Esophagus squamous epithelium (tissue), 4 donors: Measurements from ENCODE around the gene EPN3.

Experiments
- POLR2A ChIP-seq, 4 donors: fragments of 450-650 bp; IDR thresholded peaks; one replicate each; pipeline ENCODE4 v1.6.1; 2017; ENCODE audit warnings: antibody characterized with exemption in 4 of 4, mild to moderate bottlenecking in 4 of 4, moderate library complexity in 3 of 4
- TF ChIP-seq, protein P1 (sequence below), 6 experiments: fragments of 450-650 bp in 4 of 6; fragments of 200-600 bp in 2 of 6; sonication (generic) in 2 of 6; IDR thresholded peaks; one replicate each; pipeline ENCODE4 v1.5.1; 2016 to 2019; ENCODE audit warnings: antibody characterized with exemption in 6 of 6, mild to moderate bottlenecking in 4 of 6, moderate library complexity in 4 of 6

DNA sequence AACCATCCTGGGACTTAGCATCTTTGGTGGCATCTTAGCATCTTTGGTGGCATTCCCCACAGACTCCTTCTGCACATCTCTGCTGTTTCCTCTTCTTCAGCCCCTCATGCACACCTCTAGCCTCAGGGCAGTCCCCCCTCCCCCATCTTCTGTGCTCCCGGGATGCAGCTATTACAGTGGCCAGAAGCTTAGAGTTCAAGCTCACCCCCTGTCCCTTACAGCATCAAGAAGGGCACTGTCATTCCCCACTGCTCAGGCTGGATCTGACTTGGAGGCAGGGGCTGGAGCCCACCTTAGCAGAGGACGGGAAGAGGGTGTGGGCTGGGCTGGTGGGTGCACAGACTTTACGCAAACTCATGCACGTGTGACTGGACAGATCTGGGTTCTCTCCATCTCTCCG, 650 bp downstream of the EPN3 start:
- TF ChIP-seq, protein P1, sequence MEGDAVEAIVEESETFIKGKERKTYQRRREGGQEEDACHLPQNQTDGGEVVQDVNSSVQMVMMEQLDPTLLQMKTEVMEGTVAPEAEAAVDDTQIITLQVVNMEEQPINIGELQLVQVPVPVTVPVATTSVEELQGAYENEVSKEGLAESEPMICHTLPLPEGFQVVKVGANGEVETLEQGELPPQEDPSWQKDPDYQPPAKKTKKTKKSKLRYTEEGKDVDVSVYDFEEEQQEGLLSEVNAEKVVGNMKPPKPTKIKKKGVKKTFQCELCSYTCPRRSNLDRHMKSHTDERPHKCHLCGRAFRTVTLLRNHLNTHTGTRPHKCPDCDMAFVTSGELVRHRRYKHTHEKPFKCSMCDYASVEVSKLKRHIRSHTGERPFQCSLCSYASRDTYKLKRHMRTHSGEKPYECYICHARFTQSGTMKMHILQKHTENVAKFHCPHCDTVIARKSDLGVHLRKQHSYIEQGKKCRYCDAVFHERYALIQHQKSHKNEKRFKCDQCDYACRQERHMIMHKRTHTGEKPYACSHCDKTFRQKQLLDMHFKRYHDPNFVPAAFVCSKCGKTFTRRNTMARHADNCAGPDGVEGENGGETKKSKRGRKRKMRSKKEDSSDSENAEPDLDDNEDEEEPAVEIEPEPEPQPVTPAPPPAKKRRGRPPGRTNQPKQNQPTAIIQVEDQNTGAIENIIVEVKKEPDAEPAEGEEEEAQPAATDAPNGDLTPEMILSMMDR (IDR thresholded peaks at IDR 0.05): no peak
- no peak for TF ChIP-seq POLR2A (IDR thresholded peaks at IDR 0.05)
